Measurements from ENCODE around the gene MMP3.
"Not testable (repeated sequence)": the region's sequence is repeated elsewhere in the genome, so short reads cannot be mapped to it uniquely, and the experiment has no call there.

MMP3 gene

GRCh38 chr11:102843489-102843888, at the start of gene MMP3:
MMP3 (minus strand) TSS chr11:102843609; CDS start chr11:102843546, 63 bp downstream.
- no peak for DNase-seq (ENCODE audit: low spot score)

- no peak for DNase-seq (ENCODE audit: low spot score)
These were observed 48.3 kb upstream of the MMP3 start for GRCh38 chr11:102891736-102892135.

GRCh38 chr11:102886999-102887398, 43.6 kb upstream of the MMP3 start:
- no peak for DNase-seq (ENCODE audit: low spot score)

GRCh38 chr11:102883141-102883540, 39.7 kb upstream of the MMP3 start:
- no peak for DNase-seq (ENCODE audit: low spot score)

- peak; percentile 20 for DNase-seq (ENCODE audit: low spot score)
These were observed 39.1 kb upstream of the MMP3 start for GRCh38 chr11:102882389-102883024.

GRCh38 chr11:102879801-102880200, 36.4 kb upstream of the MMP3 start:
- no peak for DNase-seq (ENCODE audit: low spot score)

GRCh38 chr11:102878595-102878994, 35.2 kb upstream of the MMP3 start:
- no peak for DNase-seq (ENCODE audit: low spot score)

GRCh38 chr11:102874852-102875251, 31.4 kb upstream of the MMP3 start, which contains the start of gene MMP12:
MMP12 (minus strand) TSS chr11:102874982; CDS start chr11:102874937, 45 bp downstream.
- DNase-seq (ENCODE audit: low spot score), result no peak

- not testable (repeated sequence) for DNase-seq (ENCODE audit: low spot score)
These were observed 26.1 kb upstream of the MMP3 start for GRCh38 chr11:102869354-102869964.

- no peak for DNase-seq (ENCODE audit: low spot score)
These were observed 24.9 kb upstream of the MMP3 start for GRCh38 chr11:102868339-102868738.

- DNase-seq (ENCODE audit: low spot score), result no peak
These were observed 21.3 kb upstream of the MMP3 start for GRCh38 chr11:102864724-102865123.

GRCh38 chr11:102853956-102854355, 10.5 kb upstream of the MMP3 start:
- no peak for DNase-seq (ENCODE audit: low spot score)

- DNase-seq (ENCODE audit: low spot score), result no peak
These were observed 9.6 kb upstream of the MMP3 start for GRCh38 chr11:102853055-102853454.

GRCh38 chr11:102850973-102851745, 7.8 kb upstream of the MMP3 start:
- DNase-seq (ENCODE audit: low spot score), result no peak

- DNase-seq (ENCODE audit: low spot score), result no peak
These were observed 5.9 kb upstream of the MMP3 start for GRCh38 chr11:102849311-102849710.

GRCh38 chr11:102846292-102846691, 2.9 kb upstream of the MMP3 start:
- no peak for DNase-seq (ENCODE audit: low spot score)

GRCh38 chr11:102842930-102843329, 479 bp downstream of the MMP3 start:
- no peak for DNase-seq (ENCODE audit: low spot score)

- no peak for DNase-seq (ENCODE audit: low spot score)
These were observed 3.4 kb downstream of the MMP3 start for GRCh38 chr11:102840018-102840417.

- DNase-seq (ENCODE audit: low spot score), result no peak
These were observed 5.8 kb downstream of the MMP3 start for GRCh38 chr11:102837646-102838045.

GRCh38 chr11:102837156-102837555, 6.3 kb downstream of the MMP3 start:
- no peak for DNase-seq (ENCODE audit: low spot score)

- DNase-seq (ENCODE audit: low spot score), result no peak
These were observed 7.0 kb downstream of the MMP3 start for GRCh38 chr11:102836290-102836875.

GRCh38 chr11:102833731-102834130, 9.7 kb downstream of the MMP3 start:
- no peak for DNase-seq (ENCODE audit: low spot score)

GRCh38 chr11:102832612-102833011, 10.8 kb downstream of the MMP3 start:
- no peak for DNase-seq (ENCODE audit: low spot score)

Measured in hepatic stellate cell (primary cell).